SK-N-MC (cell line): ENCODE results near the gene SRP9.
"Not testable (repeated sequence)": the region's sequence is repeated elsewhere in the genome, so short reads cannot be mapped to it uniquely, and the experiment has no call there.

ENCODE experiments used
- DNase-seq: peaks from one replicate; pipeline ENCODE4 v3.0.0-alpha.2; 2011; ENCODE audit warnings: low read depth, low spot score
- H3K27ac ChIP-seq: fragments of 200-600 bp; sonication (generic); 2 replicates; pipeline ENCODE4 v1.5.1; 2016; ENCODE audit warnings: mixed run types
- H3K36me3 ChIP-seq: fragments of 200-600 bp; sonication (generic); 2 replicates; pipeline ENCODE4 v1.6.1; 2017; ENCODE audit warnings: antibody characterized with exemption, low read length, mixed read lengths; ENCODE audit not compliant: insufficient read depth
- H3K4me3 ChIP-seq: fragments of 200-600 bp; sonication (generic); 2 replicates; pipeline ENCODE4 v1.5.1; 2016
- H3K9ac ChIP-seq: fragments of 200-600 bp; sonication (generic); 2 replicates; pipeline ENCODE4 v1.8.0; 2017; ENCODE audit warnings: mixed run types, mixed read lengths; ENCODE audit not compliant: insufficient read length
- H3K9me3 ChIP-seq: fragments of 200-600 bp; sonication (generic); 2 replicates; pipeline ENCODE4 v1.6.1; 2017; ENCODE audit warnings: low read depth, mild to moderate bottlenecking, antibody characterized with exemption, low read length, moderate library complexity, mixed read lengths
- EZH2 ChIP-seq: fragments of 200-600 bp; sonication (generic); IDR thresholded peaks from one replicate; pipeline ENCODE4 v1.6.1; 2017; ENCODE audit warnings: antibody characterized with exemption
- FOXP2 ChIP-seq: optimal IDR thresholded peaks from 2 replicates; pipeline ENCODE3; 2011; ENCODE audit warnings: mild to moderate bottlenecking, moderate library complexity; ENCODE audit not compliant: insufficient read depth; ENCODE audit errors: extremely low read length, control extremely low read depth
- POLR2AphosphoS5 ChIP-seq: IDR thresholded peaks from 2 replicates; pipeline ENCODE4 v1.6.1; 2012; ENCODE audit warnings: mild to moderate bottlenecking, low read depth, low read length, borderline replicate concordance

The SRP9 gene

GRCh38 chr1:225778337-225778669 lies 677 bp downstream of the SRP9 start:
- Histone ChIP-seq H3K27ac (peak overlapping the region; percentile 97), H3K36me3 (peaks cover 35% of the 10 kb centered on the region), H3K9me3 (no peaks in the 10 kb centered on the region), H3K9ac (peak overlapping the region; percentile 97), H3K4me3 (peak overlapping the region; percentile 98)
- no peak for DNase-seq
- TF ChIP-seq EZH2 (no peak), POLR2AphosphoS5 (no peak; the same call in 1 of the 2 replicates), FOXP2 (no peak)

GRCh38 chr1:225779165-225779564 lies 1.5 kb downstream of the SRP9 start:
- H3K36me3 ChIP-seq = peaks cover 42% of the 10 kb centered on the region
- DNase-seq = not testable (repeated sequence)
- H3K4me3 ChIP-seq = peak overlapping the region; percentile 98

GRCh38 chr1:225780134-225780533 lies 2.5 kb downstream of the SRP9 start:
- Histone ChIP-seq H3K9ac (no peak overlapping the region), H3K36me3 (peaks cover 50% of the 10 kb centered on the region), H3K9me3 (no peaks in the 10 kb centered on the region), H3K27ac (no peak overlapping the region), H3K4me3 (peak overlapping the region; percentile 98)
- TF ChIP-seq POLR2AphosphoS5 (no peak), EZH2 (no peak), FOXP2 (no peak)
- no peak for DNase-seq

More at GRCh38 chr1:225779165-225779564, 1.5 kb downstream of the SRP9 start:
- not testable (repeated sequence) for H3K27ac ChIP-seq, H3K9me3 ChIP-seq
- H3K9ac ChIP-seq = peak overlapping the region; percentile 97

GRCh38 chr1:225780630-225781029 lies 3.0 kb downstream of the SRP9 start:
- Histone ChIP-seq H3K4me3 (0 out of 2 replicates have a peak overlapping the region, but pooled peaks have one; percentile 26), H3K27ac (0 out of 2 replicates have a peak overlapping the region, but pooled peaks have one; percentile 39), H3K9me3 (no peaks in the 10 kb centered on the region), H3K9ac (no peak overlapping the region), H3K36me3 (peaks cover 55% of the 10 kb centered on the region)
- TF ChIP-seq POLR2AphosphoS5 = no peak
- no peak for TF ChIP-seq FOXP2
- no peak for TF ChIP-seq EZH2
- DNase-seq = no peak

GRCh38 chr1:225789142-225789541 lies 11.5 kb downstream of the SRP9 start:
- not testable (repeated sequence) for H3K9me3 ChIP-seq, DNase-seq, H3K27ac ChIP-seq, H3K9ac ChIP-seq, H3K4me3 ChIP-seq
- H3K36me3 ChIP-seq = peaks cover 86% of the 10 kb centered on the region

- Histone ChIP-seq H3K27ac (no peak overlapping the region), H3K36me3 (peaks cover 42% of the 10 kb centered on the region), H3K9ac (no peak overlapping the region), H3K9me3 (no peaks in the 10 kb centered on the region), H3K4me3 (no peak overlapping the region)
- DNase-seq = no peak
- TF ChIP-seq EZH2 (no peak), FOXP2 (no peak), POLR2AphosphoS5 (no peak)
Measured at GRCh38 chr1:225794954-225795353, 17.3 kb downstream of the SRP9 start.

- DNase-seq, H3K9me3 ChIP-seq, H3K4me3 ChIP-seq, H3K27ac ChIP-seq, H3K9ac ChIP-seq: not testable (repeated sequence)
- H3K36me3 ChIP-seq = peaks cover 31% of the 10 kb centered on the region
Measured at GRCh38 chr1:225796097-225796496, 18.5 kb downstream of the SRP9 start.

- DNase-seq, H3K9ac ChIP-seq, H3K9me3 ChIP-seq, H3K4me3 ChIP-seq, H3K36me3 ChIP-seq, H3K27ac ChIP-seq: not testable (repeated sequence)
Measured at GRCh38 chr1:225801146-225801545, 23.5 kb downstream of the SRP9 start.

GRCh38 chr1:225806249-225806648 lies 28.6 kb downstream of the SRP9 start:
- TF ChIP-seq FOXP2 = no peak
- TF ChIP-seq POLR2AphosphoS5 = no peak
- no peak for TF ChIP-seq EZH2
- Histone ChIP-seq H3K9ac (no peak overlapping the region), H3K4me3 (no peak overlapping the region), H3K36me3 (no peaks in the 10 kb centered on the region), H3K27ac (no peak overlapping the region), H3K9me3 (no peaks in the 10 kb centered on the region)
- no peak for DNase-seq

GRCh38 chr1:225806736-225807135 lies 29.1 kb downstream of the SRP9 start:
- not testable (repeated sequence) for H3K9me3 ChIP-seq, DNase-seq, H3K27ac ChIP-seq, H3K36me3 ChIP-seq, H3K9ac ChIP-seq, H3K4me3 ChIP-seq
